HG03103 (cell line): ENCODE results near the gene FKBP5.
A peak's percentile ranks its signal among the peaks of the same experiment; 100 is the strongest.
"Not testable (repeated sequence)": the region's sequence is repeated elsewhere in the genome, so short reads cannot be mapped to it uniquely, and the experiment has no call there.

Experiments
- ATAC-seq: cut with Tn5 transposase; IDR thresholded peaks from one replicate; pipeline ENCODE4 v1.9.1; 2021; ENCODE audit warnings: low read depth; ENCODE audit not compliant: unreplicated experiment

Gene FKBP5

GRCh38 chr6:35688605-35689322 lies at the start of gene FKBP5:
Gene FKBP5 (minus strand): TSS chr6:35688915. CDS start chr6:35642824, 46,091 bp downstream.
- peak; percentile 83 for ATAC-seq

- ATAC-seq, result no peak
Measured at GRCh38 chr6:35737413-35738211, 48.9 kb upstream of the FKBP5 start.

- no peak for ATAC-seq
Measured at GRCh38 chr6:35736982-35737412, 48.3 kb upstream of the FKBP5 start, which contains the start of gene ARMC12. Gene ARMC12 (plus strand): TSS chr6:35737032. CDS start chr6:35737109, 77 bp downstream.

- no peak for ATAC-seq
Measured at GRCh38 chr6:35736253-35736894, 47.7 kb upstream of the FKBP5 start.

GRCh38 chr6:35735452-35735851 lies 46.7 kb upstream of the FKBP5 start:
- no peak for ATAC-seq

- ATAC-seq, result not testable (repeated sequence)
Measured at GRCh38 chr6:35734319-35734718, 45.6 kb upstream of the FKBP5 start.

GRCh38 chr6:35733633-35734032 lies 44.9 kb upstream of the FKBP5 start:
- no peak for ATAC-seq

GRCh38 chr6:35731736-35732532 lies 43.2 kb upstream of the FKBP5 start:
- ATAC-seq, result peak; percentile 46

GRCh38 chr6:35731414-35731735 lies 42.7 kb upstream of the FKBP5 start:
- peak; percentile 35 for ATAC-seq

- ATAC-seq, result no peak
Measured at GRCh38 chr6:35730745-35731413, 42.2 kb upstream of the FKBP5 start.

- ATAC-seq, result no peak
Measured at GRCh38 chr6:35729722-35730121, 41.0 kb upstream of the FKBP5 start.

GRCh38 chr6:35728683-35729678 lies 40.3 kb upstream of the FKBP5 start:
- ATAC-seq, result no peak

- peak; percentile 34 for ATAC-seq
Measured at GRCh38 chr6:35727935-35728682, 39.4 kb upstream of the FKBP5 start.

- peak; percentile 4 for ATAC-seq
Measured at GRCh38 chr6:35727231-35727934, 38.7 kb upstream of the FKBP5 start.

- no peak for ATAC-seq
Measured at GRCh38 chr6:35725721-35726438, 37.2 kb upstream of the FKBP5 start.

- ATAC-seq, result no peak
Measured at GRCh38 chr6:35725081-35725708, 36.5 kb upstream of the FKBP5 start.
